C4-2B (cell line): ENCODE results near the gene SORCS2.

Experiments
- CTCF ChIP-seq: fragments of 450-650 bp; conservative IDR thresholded peaks from 2 replicates; pipeline ENCODE4 v1.5.1; 2017; ENCODE audit warnings: mild to moderate bottlenecking
- ZFX ChIP-seq: fragments of 450-650 bp; IDR thresholded peaks from 2 replicates; pipeline ENCODE4 v1.6.1; 2017

GRCh38 chr4:7498446-7499200 is 306.3 kb downstream of the SORCS2 start:
- TF ChIP-seq CTCF, result no peak
- no peak for TF ChIP-seq ZFX
